NCI-H69 (cell line): ENCODE data around the gene GCLM.
A peak's percentile ranks its signal among the peaks of the same experiment; 100 is the strongest.
"Not testable (repeated sequence)": the region's sequence is repeated elsewhere in the genome, so short reads cannot be mapped to it uniquely, and the experiment has no call there.

Experiments
- DNase-seq: peaks from one replicate; lab custom pipeline; 2025; lab: John Stamatoyannopoulos, UW

GCLM gene

GRCh38 chr1:93888900-93889299 lies 20.3 kb downstream of the GCLM start:
- no peak for DNase-seq

- DNase-seq, result no peak
These were observed 27.0 kb downstream of the GCLM start for GRCh38 chr1:93882269-93882668.

- no peak for DNase-seq
These were observed 28.5 kb downstream of the GCLM start for GRCh38 chr1:93880731-93881130.

GRCh38 chr1:93878889-93879586 lies 30.2 kb downstream of the GCLM start, which contains the start of gene DNTTIP2:
TSS of gene DNTTIP2 (minus strand) at chr1:93879206. CDS start at chr1:93879148, 58 bp downstream.
- peak; percentile 92 for DNase-seq

GRCh38 chr1:93878501-93878888 lies 30.7 kb downstream of the GCLM start:
- DNase-seq, result peak; percentile 22

- DNase-seq, result no peak
These were observed 31.7 kb downstream of the GCLM start for GRCh38 chr1:93877529-93877928.

- DNase-seq, result no peak
These were observed 33.0 kb downstream of the GCLM start for GRCh38 chr1:93876244-93876643.

GRCh38 chr1:93874025-93874651 lies 35.1 kb downstream of the GCLM start:
- DNase-seq, result peak; percentile 27

- DNase-seq, result no peak
These were observed 37.9 kb downstream of the GCLM start for GRCh38 chr1:93871366-93871765.

GRCh38 chr1:93869653-93870052 lies 39.6 kb downstream of the GCLM start:
- DNase-seq, result no peak

- DNase-seq, result not testable (repeated sequence)
These were observed 40.7 kb downstream of the GCLM start for GRCh38 chr1:93868492-93868891.

- DNase-seq, result no peak
These were observed 44.0 kb downstream of the GCLM start for GRCh38 chr1:93865253-93865652.

- no peak for DNase-seq
These were observed 45.1 kb downstream of the GCLM start for GRCh38 chr1:93864175-93864574.

- DNase-seq, result not testable (repeated sequence)
These were observed 51.6 kb downstream of the GCLM start for GRCh38 chr1:93857653-93858052.

GRCh38 chr1:93855983-93856382 lies 53.2 kb downstream of the GCLM start:
- DNase-seq, result not testable (repeated sequence)

GRCh38 chr1:93853940-93854339 lies 55.3 kb downstream of the GCLM start:
- DNase-seq, result no peak

- DNase-seq, result peak; percentile 16
These were observed 57.4 kb downstream of the GCLM start for GRCh38 chr1:93851878-93852277.

- DNase-seq, result no peak
These were observed 57.9 kb downstream of the GCLM start for GRCh38 chr1:93851327-93851712.

GRCh38 chr1:93850687-93851326 lies 58.4 kb downstream of the GCLM start:
- DNase-seq, result peak; percentile 70

GRCh38 chr1:93848350-93848883 lies 60.8 kb downstream of the GCLM start:
- DNase-seq, result no peak

GRCh38 chr1:93847811-93848288 lies 61.4 kb downstream of the GCLM start:
- DNase-seq, result peak; percentile 78

- peak; percentile 84 for DNase-seq
These were observed 62.0 kb downstream of the GCLM start for GRCh38 chr1:93846992-93847810.
